Measurements from ENCODE around the gene SLC30A1.

- TF ChIP-seq ATF3 (IDR thresholded peaks at IDR 0.05; ENCODE audit: insufficient read depth, low read depth, low read length) (no peak), CTCF (IDR thresholded peaks at IDR 0.05; ENCODE audit: control extremely low read depth in 1 of 3, insufficient read depth in 1 of 3, low read depth in 1 of 3, low read length in 3 of 3) (no peak), TEAD4 (IDR thresholded peaks at IDR 0.05; ENCODE audit: low read depth, low read length) (no peak), CHD2 (IDR thresholded peaks at IDR 0.05; ENCODE audit: low read length) (no peak), POLR2A (IDR thresholded peaks at IDR 0.05; ENCODE audit: control extremely low read depth in 1 of 2, low read depth in 2 of 2, low read length in 2 of 2) (no peak), BCL11A (IDR thresholded peaks at IDR 0.05; ENCODE audit: low read depth in 2 of 2, low read length in 2 of 2) (no peak), CHD7 (IDR thresholded peaks at IDR 0.05; ENCODE audit: insufficient replicate concordance, low read length) (no peak), MAX (IDR thresholded peaks at IDR 0.05) (no peak), EP300 (IDR thresholded peaks at IDR 0.05; ENCODE audit: borderline replicate concordance in 1 of 2, low read depth in 2 of 2, low read length in 2 of 2) (no peak)
These were observed 37.7 kb downstream of the SLC30A1 start for GRCh38 chr1:211541278-211541677.
